OCI-LY3 (cell line): ENCODE data around the gene RTL10.

Experiments
- CTCF ChIP-seq: fragments of 200-600, 300-600 bp; sonication (generic); IDR thresholded peaks from 2 replicates; pipeline ENCODE4 v1.5.1; 2014; ENCODE audit warnings: antibody characterized with exemption, low read length, low read depth
- EZH2phosphoT487 ChIP-seq: fragments of 200-600 bp; shearing (Covaris generic); IDR thresholded peaks from 2 replicates; pipeline ENCODE4 v1.6.1; 2018; ENCODE audit warnings: antibody characterized with exemption, mixed run types, low read depth

- TF ChIP-seq CTCF (no peak), EZH2phosphoT487 (no peak)
Observed at GRCh38 chr22:19878461-19879245, 24.0 kb upstream of the RTL10 start.
